ENCODE results near the gene AKAP3.

- TF ChIP-seq CTCF (conservative IDR thresholded peaks at IDR 0.05 in 1 of 2, IDR thresholded peaks at IDR 0.05 in 1 of 2; ENCODE audit: extremely low read depth in 1 of 2, insufficient read depth in 1 of 2, low read depth in 1 of 2, low read length in 2 of 2) (no peak), EZH2 (IDR thresholded peaks at IDR 0.05; ENCODE audit: borderline replicate concordance, low read length) (no peak)
These were observed 76.2 kb downstream of the AKAP3 start for GRCh38 chr12:4572680-4573079.
